ENCODE results near the gene CHCHD6.
A peak's percentile ranks its signal among the peaks of the same experiment; 100 is the strongest.

CHCHD6 gene

DNA sequence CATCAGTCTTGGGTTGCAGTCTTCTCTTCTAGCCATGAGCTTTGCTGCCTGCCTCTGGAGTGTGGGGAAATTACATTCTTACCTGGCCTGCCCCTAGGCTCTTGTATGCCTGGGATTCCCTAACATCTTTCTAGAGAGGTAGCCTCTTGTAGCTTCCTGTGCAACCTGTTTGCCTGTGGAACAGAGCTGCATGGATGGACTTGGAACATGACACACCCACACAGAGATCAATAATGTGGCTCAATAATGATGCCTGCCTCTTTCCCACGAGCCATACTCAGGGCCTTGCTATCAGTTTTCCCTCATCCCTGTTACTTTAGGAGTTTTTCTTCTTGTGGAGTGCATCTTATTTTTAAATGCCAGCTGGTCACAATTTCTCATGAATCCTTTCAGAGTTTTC, 11.4 kb downstream of the CHCHD6 start:
- no peak overlapping the region for H3K4me3 Mint-ChIP-seq
- H3K9me3 Mint-ChIP-seq = no peaks in the 10 kb centered on the region
- no peaks in the 10 kb centered on the region for H3K27me3 Mint-ChIP-seq
- H3K4me1 Mint-ChIP-seq = peaks cover 27% of the 10 kb centered on the region
- DNase-seq (no peak), ATAC-seq (no peak)
- H3K27ac Mint-ChIP-seq = peak overlapping the region in 1 of 2 donors; percentile 59

- ATAC-seq (no peak), DNase-seq (no peak)
- H3K4me3 Mint-ChIP-seq = no peak overlapping the region
- H3K27ac Mint-ChIP-seq = no peak overlapping the region
- no peaks in the 10 kb centered on the region for H3K9me3 Mint-ChIP-seq
- peaks cover 27% of the 10 kb centered on the region for H3K4me1 Mint-ChIP-seq
- H3K27me3 Mint-ChIP-seq = no peaks in the 10 kb centered on the region
These were observed 12.0 kb downstream of the CHCHD6 start for GRCh38 chr3:126716057-126716456.

GRCh38 chr3:126718561-126719445, 14.8 kb downstream of the CHCHD6 start:
- Mint-ChIP-seq H3K27ac (no peak overlapping the region), H3K9me3 (no peaks in the 10 kb centered on the region), H3K27me3 (no peaks in the 10 kb centered on the region), H3K4me1 (peaks cover 16% of the 10 kb centered on the region), H3K4me3 (no peak overlapping the region)
- no peak for ATAC-seq
- DNase-seq = no peak

DNA sequence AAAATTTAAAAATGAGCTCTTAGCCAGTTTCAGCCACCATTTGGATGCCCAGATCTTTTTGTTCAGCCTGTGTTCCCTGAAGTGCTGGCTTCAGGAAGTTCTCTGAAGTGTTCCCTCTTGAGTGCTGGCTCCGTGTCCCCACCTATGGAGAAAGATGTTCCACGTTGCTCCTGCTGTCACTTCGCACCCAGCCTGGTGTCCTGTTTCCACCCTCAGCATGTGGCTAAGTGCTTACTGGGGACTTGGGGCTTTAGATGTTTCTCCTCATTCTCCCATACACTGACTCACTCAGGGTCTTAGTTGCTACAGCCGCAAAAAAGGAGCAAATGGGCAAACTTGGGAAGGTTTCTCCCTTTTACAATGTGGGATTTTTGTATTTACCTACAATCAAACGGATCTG, 16.6 kb downstream of the CHCHD6 start:
- H3K9me3 Mint-ChIP-seq = peaks cover 0 to 9% of the 10 kb centered on the region in 2 donors
- ATAC-seq = no peak
- H3K4me3 Mint-ChIP-seq = no peak overlapping the region
- DNase-seq = no peak
- H3K27me3 Mint-ChIP-seq = no peaks in the 10 kb centered on the region
- peaks cover 15% of the 10 kb centered on the region for H3K4me1 Mint-ChIP-seq
- no peak overlapping the region for H3K27ac Mint-ChIP-seq

GRCh38 chr3:126721246-126721645, 17.2 kb downstream of the CHCHD6 start:
- peaks cover 0 to 9% of the 10 kb centered on the region in 2 donors for H3K9me3 Mint-ChIP-seq
- DNase-seq (no peak), ATAC-seq (no peak)
- H3K27me3 Mint-ChIP-seq = no peaks in the 10 kb centered on the region
- H3K27ac Mint-ChIP-seq = no peak overlapping the region
- H3K4me1 Mint-ChIP-seq = peaks cover 8% of the 10 kb centered on the region
- no peak overlapping the region for H3K4me3 Mint-ChIP-seq

DNA sequence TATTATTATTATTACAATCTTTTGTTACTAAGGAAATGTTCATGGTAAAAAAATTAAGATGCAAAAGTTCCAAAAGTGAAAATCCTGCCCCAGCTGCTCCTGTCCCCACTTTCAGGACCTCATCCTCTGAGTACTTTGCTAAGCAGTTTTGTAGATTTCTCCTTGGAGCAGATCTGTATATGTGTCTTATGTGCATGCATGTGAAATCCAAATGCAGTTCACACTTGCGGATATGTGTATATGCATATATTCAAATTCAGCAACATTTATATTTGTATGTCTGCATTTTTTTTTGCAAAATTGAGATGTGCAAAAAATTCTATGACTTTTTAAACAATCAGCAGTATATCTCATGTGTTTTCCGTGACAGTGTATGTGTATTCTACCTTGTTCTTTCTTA, 19.2 kb downstream of the CHCHD6 start:
- Mint-ChIP-seq H3K4me1 (no peaks in the 10 kb centered on the region), H3K4me3 (no peak overlapping the region), H3K27me3 (no peaks in the 10 kb centered on the region), H3K27ac (no peak overlapping the region), H3K9me3 (peaks cover 0 to 9% of the 10 kb centered on the region in 2 donors)
- no peak for DNase-seq
- ATAC-seq = no peak

DNA sequence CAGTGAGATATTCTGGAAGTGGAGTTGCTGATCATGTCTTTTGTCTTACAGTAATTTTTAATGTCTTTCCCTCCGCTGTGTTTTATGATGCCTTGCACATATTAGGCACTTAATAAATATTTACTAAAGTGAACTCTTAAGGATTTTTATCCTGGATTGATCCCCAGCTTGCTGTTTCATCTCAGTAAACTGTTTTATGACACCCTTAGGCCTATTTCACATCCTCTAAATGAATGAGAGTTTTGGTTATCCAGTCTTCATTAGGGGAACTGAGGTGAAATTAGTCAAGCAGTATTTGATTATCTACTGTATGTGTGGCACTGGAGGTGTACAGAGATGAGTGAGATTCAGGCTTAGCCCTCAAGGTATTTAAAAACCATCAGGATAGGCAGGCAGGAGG, 19.8 kb downstream of the CHCHD6 start:
- H3K4me1 Mint-ChIP-seq = no peaks in the 10 kb centered on the region
- no peaks in the 10 kb centered on the region for H3K27me3 Mint-ChIP-seq
- H3K9me3 Mint-ChIP-seq = peaks cover 0 to 9% of the 10 kb centered on the region in 2 donors
- ATAC-seq (no peak), DNase-seq (no peak)
- no peak overlapping the region for H3K4me3 Mint-ChIP-seq
- H3K27ac Mint-ChIP-seq = no peak overlapping the region

DNA sequence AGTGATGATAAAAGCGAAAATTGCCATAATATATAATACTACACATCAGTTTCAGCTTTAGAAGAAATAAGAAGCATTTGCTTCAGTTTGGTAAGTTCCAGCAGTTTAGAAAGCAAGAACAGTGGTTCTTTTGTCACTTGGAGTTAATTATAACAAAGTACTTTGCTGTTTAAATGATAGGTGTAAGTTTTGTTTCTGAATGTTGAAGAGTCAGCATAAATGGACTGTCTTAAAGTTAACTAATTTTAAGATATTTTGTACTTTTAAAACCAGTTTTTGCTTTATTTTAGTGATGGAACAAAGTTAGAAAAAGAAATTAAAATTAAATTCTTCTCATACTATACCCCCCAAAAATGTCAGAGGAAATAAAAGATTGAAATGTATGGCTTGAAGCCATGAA, 24.6 kb downstream of the CHCHD6 start:
- Mint-ChIP-seq H3K27ac (no peak overlapping the region), H3K9me3 (peaks cover 0 to 9% of the 10 kb centered on the region in 2 donors), H3K4me1 (peaks cover 21% of the 10 kb centered on the region), H3K4me3 (no peak overlapping the region), H3K27me3 (no peaks in the 10 kb centered on the region)
- DNase-seq (no peak), ATAC-seq (no peak)

GRCh38 chr3:126730376-126730775, 26.3 kb downstream of the CHCHD6 start:
- Mint-ChIP-seq H3K27ac (no peak overlapping the region), H3K9me3 (no peaks in the 10 kb centered on the region)
- no peak for ATAC-seq

GRCh38 chr3:126731044-126731443, 27.0 kb downstream of the CHCHD6 start:
- Mint-ChIP-seq H3K27ac (no peak overlapping the region), H3K9me3 (no peaks in the 10 kb centered on the region), H3K4me1 (peaks cover 21% of the 10 kb centered on the region), H3K27me3 (no peaks in the 10 kb centered on the region), H3K4me3 (no peak overlapping the region)
- DNase-seq = no peak
- peak; percentile 35 for ATAC-seq

More at GRCh38 chr3:126730376-126730775, 26.3 kb downstream of the CHCHD6 start:
- H3K4me1 Mint-ChIP-seq = peaks cover 21% of the 10 kb centered on the region
- no peaks in the 10 kb centered on the region for H3K27me3 Mint-ChIP-seq
- H3K4me3 Mint-ChIP-seq = no peak overlapping the region
- DNase-seq = no peak

DNA sequence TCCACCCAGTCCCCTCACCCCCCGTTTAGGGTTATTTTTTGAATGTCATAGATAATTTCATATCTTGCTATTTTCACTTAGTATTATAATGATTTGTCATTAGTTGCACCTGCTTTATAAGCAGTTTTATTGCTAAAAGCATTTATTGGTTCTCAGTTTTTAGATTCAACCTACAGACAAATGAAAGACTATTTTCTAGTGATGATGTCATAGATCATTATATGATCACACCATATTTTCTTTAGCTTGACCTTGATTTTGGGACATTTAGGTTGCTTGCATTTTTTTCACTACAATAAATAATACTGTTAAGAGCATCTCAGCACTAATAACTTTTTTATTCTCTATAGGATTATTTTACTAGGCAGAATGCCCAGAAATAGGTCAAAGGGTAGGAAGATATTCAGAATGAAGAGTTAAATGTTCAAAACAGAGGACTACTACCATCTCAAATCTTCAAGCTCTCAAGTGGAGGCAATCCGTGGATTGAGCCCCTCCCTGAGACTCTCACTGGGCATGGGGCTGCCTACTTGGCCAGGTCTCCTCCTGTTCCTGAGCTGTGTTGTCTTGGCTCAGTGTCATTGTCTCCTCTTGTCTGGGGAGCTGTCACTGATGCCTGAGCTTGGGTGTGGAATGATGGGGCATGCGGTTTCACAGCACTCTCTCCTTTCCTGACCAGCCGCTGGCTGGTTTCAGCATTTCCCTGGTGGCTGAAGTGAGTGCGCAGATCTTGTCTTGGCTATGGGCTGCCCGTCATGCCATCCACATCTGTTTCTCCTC, 28.4 kb downstream of the CHCHD6 start:
- H3K4me1 Mint-ChIP-seq = peaks cover 21% of the 10 kb centered on the region
- no peak for ATAC-seq
- H3K9me3 Mint-ChIP-seq = peaks cover 0 to 4% of the 10 kb centered on the region in 2 donors
- H3K27me3 Mint-ChIP-seq = no peaks in the 10 kb centered on the region
- no peak overlapping the region for H3K27ac Mint-ChIP-seq
- H3K4me3 Mint-ChIP-seq = no peak overlapping the region
- DNase-seq = no peak

DNA sequence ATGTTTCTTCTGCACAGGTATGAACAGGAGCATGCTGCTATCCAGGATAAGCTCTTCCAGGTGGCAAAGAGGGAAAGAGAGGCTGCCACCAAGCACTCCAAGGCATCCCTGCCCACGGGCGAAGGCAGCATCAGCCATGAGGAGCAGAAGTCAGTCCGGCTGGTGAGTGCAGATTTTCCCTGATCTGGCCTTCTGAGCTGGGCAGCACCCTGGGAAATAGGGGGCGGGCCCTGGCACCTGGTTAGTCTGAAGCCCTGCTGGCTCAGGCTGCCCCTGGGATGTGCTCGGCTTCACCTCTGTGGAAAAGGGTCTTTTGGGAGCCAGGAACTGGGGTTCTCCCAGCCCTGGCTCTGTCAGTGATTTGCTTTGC, 29.0 kb downstream of the CHCHD6 start:
- H3K4me3 Mint-ChIP-seq = no peak overlapping the region
- H3K9me3 Mint-ChIP-seq = peaks cover 0 to 10% of the 10 kb centered on the region in 2 donors
- ATAC-seq = no peak
- H3K4me1 Mint-ChIP-seq = peaks cover 27% of the 10 kb centered on the region
- no peak for DNase-seq
- no peak overlapping the region for H3K27ac Mint-ChIP-seq
- H3K27me3 Mint-ChIP-seq = no peaks in the 10 kb centered on the region

- Mint-ChIP-seq H3K4me3 (no peak overlapping the region), H3K9me3 (peaks cover 0 to 21% of the 10 kb centered on the region in 2 donors), H3K27me3 (no peaks in the 10 kb centered on the region), H3K4me1 (peaks cover 29% of the 10 kb centered on the region), H3K27ac (peak overlapping the region in 1 of 2 donors; percentile 47)
- no peak for ATAC-seq
- DNase-seq = no peak
These were observed 30.2 kb downstream of the CHCHD6 start for GRCh38 chr3:126734106-126734723.

- Mint-ChIP-seq H3K27me3 (no peaks in the 10 kb centered on the region), H3K4me1 (peaks cover 8% of the 10 kb centered on the region), H3K27ac (no peak overlapping the region), H3K9me3 (peaks cover 0 to 28% of the 10 kb centered on the region in 2 donors), H3K4me3 (no peak overlapping the region)
- ATAC-seq (no peak), DNase-seq (no peak)
These were observed 33.5 kb downstream of the CHCHD6 start for GRCh38 chr3:126737527-126737926.

GRCh38 chr3:126742057-126742456, 38.0 kb downstream of the CHCHD6 start:
- no peak for ATAC-seq
- H3K9me3 Mint-ChIP-seq = peaks cover 0 to 28% of the 10 kb centered on the region in 2 donors
- H3K27me3 Mint-ChIP-seq = no peaks in the 10 kb centered on the region
- H3K27ac Mint-ChIP-seq = no peak overlapping the region
- H3K4me3 Mint-ChIP-seq = no peak overlapping the region
- peaks cover 8% of the 10 kb centered on the region for H3K4me1 Mint-ChIP-seq
- DNase-seq = no peak

DNA sequence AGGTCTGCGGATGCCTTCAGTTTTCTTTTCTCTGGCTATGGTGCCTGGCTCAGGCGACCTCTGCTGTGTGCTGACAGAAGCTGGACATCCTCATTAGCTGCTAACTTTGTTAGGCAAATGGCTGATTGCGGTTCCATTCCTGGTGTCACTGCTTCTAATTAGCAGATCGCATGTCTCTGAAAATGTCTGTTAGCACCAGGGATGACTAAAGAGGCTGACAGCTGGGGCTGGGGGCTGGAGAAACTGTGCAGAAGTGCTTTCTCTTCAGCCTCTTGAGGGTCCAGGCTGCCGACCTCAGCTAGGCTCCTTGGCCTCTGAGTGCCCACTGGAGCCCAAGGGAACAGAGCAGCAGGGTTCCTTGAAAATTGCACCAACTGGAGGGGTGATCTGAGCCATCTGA, 39.3 kb downstream of the CHCHD6 start:
- no peak overlapping the region for H3K4me3 Mint-ChIP-seq

More for the DNA sequence above, 39.3 kb downstream of the CHCHD6 start:
- ATAC-seq (no peak), DNase-seq (no peak)
- H3K9me3 Mint-ChIP-seq = peaks cover 0 to 16% of the 10 kb centered on the region in 2 donors
- no peaks in the 10 kb centered on the region for H3K27me3 Mint-ChIP-seq
- no peak overlapping the region for H3K27ac Mint-ChIP-seq
- no peaks in the 10 kb centered on the region for H3K4me1 Mint-ChIP-seq
